Keratinocyte (primary cell): ENCODE data around the gene PCGF3.
"Not testable (repeated sequence)": the region's sequence is repeated elsewhere in the genome, so short reads cannot be mapped to it uniquely, and the experiment has no call there.

Experiments used
- CTCF ChIP-seq, 3 experiments: IDR thresholded peaks in 1 of 3; conservative IDR thresholded peaks in 1 of 3; optimal IDR thresholded peaks in 1 of 3; 2 replicates in 2 of 3; 3 replicates in 1 of 3; pipeline versions ENCODE3 to v1.5.1; 2011; ENCODE audit warnings: low read length in 3 of 3, mild to moderate bottlenecking in 3 of 3, moderate library complexity in 2 of 3, control low read depth in 1 of 3, inconsistent platforms in 1 of 3; ENCODE audit not compliant: insufficient read depth in 2 of 3; ENCODE audit errors: extremely low read depth in 1 of 3
- EZH2 ChIP-seq: IDR thresholded peaks from one replicate; pipeline ENCODE4 v1.6.1; 2012; ENCODE audit warnings: inconsistent platforms, mild to moderate bottlenecking, low read length, moderate library complexity

GRCh38 chr4:669806-670559 lies 35.6 kb upstream of the PCGF3 start:
- not testable (repeated sequence) for TF ChIP-seq EZH2; CTCF (optimal IDR thresholded peaks at IDR 0.05 in 1 of 3, IDR thresholded peaks at IDR 0.05 in 1 of 3, conservative IDR thresholded peaks at IDR 0.05 in 1 of 3; ENCODE audit: extremely low read depth in 1 of 3, insufficient read depth in 2 of 3, low read length in 3 of 3)
